Measurements from ENCODE around the gene FAM110D. TPM values are rescaled to one million over a fixed set of nuclear protein-coding genes. Genes with fewer than 3 reads are reported as not detected.

The FAM110D gene
- total and polyA plus RNA-seq, 2 experiments from 2014 or later, result 0.24 to 0.39 TPM

- peak overlapping the region; percentile 98 for H3K4me3 ChIP-seq
- H3K27ac Mint-ChIP-seq, result peak overlapping the region; percentile 93
- H3K79me2 ChIP-seq (replicated peaks; ENCODE audit: insufficient read depth), result no peaks in the 10 kb centered on the region; the same call in 1 of the 2 replicates
- no peak overlapping the region for H3K27ac ChIP-seq (ENCODE audit: low read depth)
- no peaks in the 10 kb centered on the region; the same call in 1 of the 2 replicates for H3K36me3 ChIP-seq (ENCODE audit: insufficient read depth)
- TF ChIP-seq REST (IDR thresholded peaks at IDR 0.05; ENCODE audit: unreplicated experiment), result no peak
- TF ChIP-seq EZH2phosphoT487 (IDR thresholded peaks at IDR 0.05; ENCODE audit: unreplicated experiment), result no peak
- TF ChIP-seq CREB1 (CRISPR knock-in tag; IDR thresholded peaks at IDR 0.05; ENCODE audit: low read depth), result no peak
- TF ChIP-seq STAT1 (IDR thresholded peaks at IDR 0.05; ENCODE audit: unreplicated experiment), result no peak
- TF ChIP-seq NANOG (IDR thresholded peaks at IDR 0.05; ENCODE audit: borderline replicate concordance), result no peak
- no peak for TF ChIP-seq CTCF (conservative IDR thresholded peaks at IDR 0.05; ENCODE audit: low read depth in 2 of 2)
- no peak for TF ChIP-seq ETS1 (IDR thresholded peaks at IDR 0.05)
- no peak for TF ChIP-seq ZNF331 (CRISPR knock-in tag; IDR thresholded peaks at IDR 0.05; ENCODE audit: low read depth)
- peaks cover 18% of the 10 kb centered on the region for H3K4me1 Mint-ChIP-seq
- peak overlapping the region; percentile 85 for H2AFZ ChIP-seq
- H3K4me3 Mint-ChIP-seq, result peak overlapping the region; percentile 89
- no peaks in the 10 kb centered on the region; the same call in 2 of the 3 replicates for H3K9me3 Mint-ChIP-seq
- H3K4me1 ChIP-seq (ENCODE audit: insufficient read depth), result peaks cover 17% of the 10 kb centered on the region
- H3F3A ChIP-seq (replicated peaks; ENCODE audit: low read depth), result 0 out of 2 replicates have a peak, but pooled peaks cover 4% of the 10 kb centered on the region
- peaks cover 7% of the 10 kb centered on the region for H3K36me3 Mint-ChIP-seq (ENCODE audit: low read depth)
- H3K4me2 ChIP-seq, result peak overlapping the region; percentile 89
- ATAC-seq, result peak; percentile 6
- peaks cover 16% of the 10 kb centered on the region for H3K27me3 ChIP-seq (ENCODE audit: insufficient read depth)
- H4K20me1 ChIP-seq (replicated peaks; ENCODE audit: insufficient read depth), result 0 out of 2 replicates have a peak, but pooled peaks cover 7% of the 10 kb centered on the region
- no peaks in the 10 kb centered on the region for H3K9me2 ChIP-seq (ENCODE audit: insufficient read depth)
- H3K27me3 Mint-ChIP-seq (ENCODE audit: insufficient read depth, low read depth, poor library complexity), result peaks cover 9% of the 10 kb centered on the region
- no peak for DNase-seq (ENCODE audit: low spot score)
Observed at GRCh38 chr1:26112407-26112775, 46.5 kb upstream of the FAM110D start.
